HepG2 (cell line): Measurements from ENCODE around the gene PLPPR4. TPM values are rescaled to one million over a fixed set of nuclear protein-coding genes. Genes with fewer than 3 reads are reported as not detected.

Source experiments
- ATAC-seq: fragments of 200-7000 bp; cut with Tn5 transposase; 3 replicates; pipeline ENCODE4 v1.9.1; 2020; ENCODE audit warnings: mild to moderate bottlenecking, moderate library complexity
- BruUV-seq: library from RNA; stranded (reverse); fragments of 400-500 nt; replicated peaks from 2 replicates; lab custom pipeline; 2021; lab: Mats Ljungman, UMichigan
- CTCF ChIA-PET: fragments of 300-600 bp; formaldehyde crosslinking; extraction: SDS; loops from one replicate; lab custom pipeline; 2021; ENCODE audit warnings: low total read pairs, inconsistent platforms, low intra/inter-chr PET ratio; lab: Yijun Ruan, JAX
- POLR2A ChIA-PET: fragments of 350-600 bp; sonication (Branson Sonifier 250); formaldehyde crosslinking; loops from one replicate; lab custom pipeline; 2020; ENCODE audit warnings: antibody characterized with exemption, inconsistent platforms; lab: Yijun Ruan, JAX
- DNase-seq: peaks from one replicate; pipeline ENCODE4 v3.0.0-alpha.2; 2015; ENCODE audit warnings: low spot score
- FAIRE-seq: peaks from 3 replicates; lab custom pipeline; 2011; peaks lifted over from hg19 to GRCh38; lab: Jason Lieb, UNC
- H2AFZ ChIP-seq: one replicate; pipeline ENCODE4 v1.6.1; 2011; ENCODE audit warnings: low read length, inconsistent platforms
- H3K27ac ChIP-seq: fragments of 300-600 bp; 3 replicates; pipeline ENCODE4 v1.8.0; 2011; ENCODE audit warnings: mixed run types, mild to moderate bottlenecking, mixed read lengths, low read length, inconsistent platforms; ENCODE audit not compliant: insufficient read depth; ENCODE audit errors: extremely low read length
- H3K27me3 ChIP-seq, 2 experiments: fragments of 200-600 bp in 1 of 2; 2 replicates in 1 of 2; 3 replicates in 1 of 2; pipeline versions ENCODE4 v1.6.0 to v1.8.0; 2011; ENCODE audit warnings: low read length in 2 of 2, mild to moderate bottlenecking in 2 of 2, moderate library complexity in 2 of 2, inconsistent platforms in 1 of 2; ENCODE audit not compliant: insufficient read depth in 2 of 2, control insufficient read depth in 1 of 2
- H3K36me3 ChIP-seq, 2 experiments: fragments of 200-600 bp in 1 of 2; replicated peaks in 1 of 2; 2 replicates in 1 of 2; 3 replicates in 1 of 2; pipeline versions ENCODE4 v1.5.1 to v1.8.0; 2011; ENCODE audit warnings: low read length in 2 of 2, inconsistent platforms in 1 of 2; ENCODE audit not compliant: insufficient read depth in 2 of 2, control insufficient read depth in 1 of 2
- H3K4me1 ChIP-seq: 2 replicates; pipeline ENCODE4 v1.5.1; 2012; ENCODE audit warnings: low read length, inconsistent platforms; ENCODE audit not compliant: insufficient read depth
- H3K4me2 ChIP-seq: 2 replicates; pipeline ENCODE4 v1.6.0; 2011; ENCODE audit warnings: low read depth, low read length, inconsistent platforms
- H3K4me3 ChIP-seq, 3 experiments: fragments of 200-600 bp in 1 of 3; sonication (generic), shearing (Covaris generic) in 1 of 3; replicated peaks in 1 of 3; 2 replicates each; pipeline ENCODE4 v1.5.1; 2011 to 2016; ENCODE audit warnings: low read length in 3 of 3, inconsistent platforms in 2 of 3, low read depth in 2 of 3, mild to moderate bottlenecking in 2 of 3, control low read depth in 1 of 3, mixed read lengths in 1 of 3; ENCODE audit not compliant: insufficient read depth in 1 of 3
- H3K79me2 ChIP-seq: one replicate; pipeline ENCODE4 v1.6.1; 2011; ENCODE audit warnings: low read length, inconsistent platforms; ENCODE audit not compliant: insufficient read depth
- H3K9ac ChIP-seq: 2 replicates; pipeline ENCODE4 v1.6.0; 2011; ENCODE audit warnings: mild to moderate bottlenecking, low read depth, low read length, inconsistent platforms; ENCODE audit not compliant: insufficient read depth
- H3K9me3 ChIP-seq: 2 replicates; pipeline ENCODE4 v1.5.1; 2012; ENCODE audit warnings: mild to moderate bottlenecking, low read length
- H4K20me1 ChIP-seq: 2 replicates; pipeline ENCODE4 v1.6.0; 2011; ENCODE audit warnings: inconsistent platforms, mild to moderate bottlenecking, low read length, moderate library complexity; ENCODE audit not compliant: insufficient read depth
- GABPB1 ChIP-seq: IDR thresholded peaks from 2 replicates; pipeline ENCODE4 v1.6.1; 2016; ENCODE audit warnings: mild to moderate bottlenecking, missing genetic modification reagents, moderate library complexity, missing compliant biosample characterization
- MIXL1 ChIP-seq: IDR thresholded peaks from 2 replicates; pipeline ENCODE4 v1.6.1; 2016
- RFXAP ChIP-seq: sonication (generic); formaldehyde crosslinking; IDR thresholded peaks from 2 replicates; pipeline ENCODE4 v1.4.0; 2020; ENCODE audit warnings: missing genetic modification reagents, borderline replicate concordance
- SALL2 ChIP-seq: sonication (generic); formaldehyde crosslinking; IDR thresholded peaks from 2 replicates; pipeline ENCODE4 v1.8.1; 2023; ENCODE audit warnings: mild to moderate bottlenecking, missing genetic modification reagents, inconsistent platforms
- SIN3A ChIP-seq: IDR thresholded peaks from 2 replicates; pipeline ENCODE4 v1.6.1; 2011; ENCODE audit warnings: low read depth, mild to moderate bottlenecking, control low read depth, low read length, borderline replicate concordance
- TEAD3 ChIP-seq: optimal IDR thresholded peaks from 2 replicates; pipeline ENCODE3; 2016; ENCODE audit warnings: borderline replicate concordance
- ZBTB20 ChIP-seq: sonication (generic); formaldehyde crosslinking; IDR thresholded peaks from 2 replicates; pipeline ENCODE4 v1.8.1; 2023; ENCODE audit warnings: missing genetic modification reagents, low read depth, mild to moderate bottlenecking, borderline replicate concordance
- ZFY ChIP-seq: sonication (generic); formaldehyde crosslinking; IDR thresholded peaks from 2 replicates; pipeline ENCODE4 v1.4.0; 2020; ENCODE audit warnings: missing genetic modification reagents
- ZMAT3 ChIP-seq: sonication (generic); formaldehyde crosslinking; conservative IDR thresholded peaks from 2 replicates; pipeline ENCODE4 v1.7.0; 2021; ENCODE audit warnings: missing genetic modification reagents
- ZNF567 ChIP-seq: sonication (generic); formaldehyde crosslinking; IDR thresholded peaks from 2 replicates; pipeline ENCODE4 v1.8.1; 2023; ENCODE audit warnings: mild to moderate bottlenecking, missing genetic modification reagents, borderline replicate concordance
- ZSCAN25 ChIP-seq: sonication (generic); formaldehyde crosslinking; IDR thresholded peaks from 2 replicates; pipeline ENCODE4 v1.8.0; 2022; ENCODE audit warnings: mild to moderate bottlenecking, missing genetic modification reagents
- WGBS: methylation state at CpG from one replicate; pipeline ENCODE4 v1.1.6; 2017; ENCODE audit warnings: low lambda C conversion rate; 5-methylcytosine and 5-hydroxymethylcytosine counted together
- in situ Hi-C: cut with HindIII; loops from 2 replicates; pipeline ENCODE4 v1.10.0; 2017; ENCODE audit warnings: low pct_unique_long_range_greater_than_20kb; ENCODE audit not compliant: extremely low pct_ligation_motif_present
- intact Hi-C: fragments of 100-400 bp; cut with micrococcal nuclease; formaldehyde crosslinking; loops from one replicate; pipeline ENCODE4 v1.10.0; 2022; ENCODE audit not compliant: unreplicated experiment
- polyA plus RNA-seq, 8 experiments: library from polyadenylated mRNA; depleted of rRNA in 3 of 8; stranded (reverse) in 7 of 8; unstranded in 1 of 8; fragments of >200 nt; fragmentation: Illumina TruSeq in 4 of 8; extraction: Trizol in 4 of 8; gene quantifications; 2 replicates each; pipeline versions ENCODE4 v1.2.1 to v1.2.3, GENCODE V29; 2011 to 2016; ENCODE audit warnings: low read depth in 4 of 8, missing spikeins in 1 of 8, mixed read lengths in 1 of 8; ENCODE audit not compliant: insufficient read depth in 1 of 8
- total RNA-seq, 5 experiments: library from RNA; depleted of rRNA; stranded (reverse); fragments of >200 nt; fragmentation: Illumina TruSeq; extraction: Trizol; gene quantifications; 2 replicates each; pipeline ENCODE4 v1.2.3, GENCODE V29; 2016; ENCODE audit warnings: low read depth in 1 of 5
- TF ChIP-seq, protein P1 (sequence below): sonication (generic); formaldehyde crosslinking; IDR thresholded peaks from 2 replicates; pipeline ENCODE4 v1.8.1; 2023; ENCODE audit warnings: missing genetic modification reagents, inconsistent platforms, borderline replicate concordance

The PLPPR4 gene
- total and polyA plus RNA-seq, 2 of the 13 experiments (the other 11 are each of a cell fraction or from before 2014, with no cell fraction given) = not detected

DNA sequence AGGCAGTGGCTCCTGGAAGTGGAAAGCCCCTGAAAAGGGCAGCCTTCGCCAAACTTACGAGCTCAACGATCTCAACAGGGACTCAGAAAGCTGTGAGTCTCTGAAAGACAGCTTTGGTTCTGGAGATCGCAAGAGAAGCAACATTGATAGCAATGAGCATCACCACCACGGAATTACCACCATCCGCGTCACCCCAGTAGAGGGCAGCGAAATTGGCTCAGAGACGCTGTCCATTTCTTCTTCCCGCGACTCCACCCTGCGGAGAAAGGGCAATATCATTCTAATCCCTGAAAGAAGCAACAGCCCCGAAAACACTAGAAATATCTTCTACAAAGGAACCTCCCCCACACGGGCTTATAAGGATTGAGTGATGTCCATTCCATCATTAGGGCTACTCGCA is 42.4 kb downstream of the PLPPR4 start:
- POLR2A ChIA-PET = no interaction called here
- FAIRE-seq (no peak), ATAC-seq (peak; percentile 39; the same call in 1 of the 3 replicates), DNase-seq (no peak)
- in situ Hi-C loops (no loop called here), intact Hi-C loops (no loop called here)
- H3K27ac ChIP-seq = no peak overlapping the region
- H3K4me1 ChIP-seq = no peaks in the 10 kb centered on the region
- WGBS = 42% methylated on average over 12 of the region's 15 CpGs
- no peaks in the 10 kb centered on the region for H3K27me3 ChIP-seq
- H4K20me1 ChIP-seq = no peaks in the 10 kb centered on the region
- no peaks in the 10 kb centered on the region for H3K36me3 ChIP-seq
- no peak overlapping the region for H2AFZ ChIP-seq
- no peaks in the 10 kb centered on the region for H3K79me2 ChIP-seq
- no peaks in the 10 kb centered on the region for H3K9me3 ChIP-seq
- no peak overlapping the region for H3K4me3 ChIP-seq
- BruUV-seq = no TSS peak
- CTCF ChIA-PET = no interaction called here
- H3K9ac ChIP-seq = no peak overlapping the region
- no peak for TF ChIP-seq ZMAT3 (CRISPR knock-in tag)
- TF ChIP-seq SALL2 (CRISPR knock-in tag) = no peak
- TF ChIP-seq ZFY (CRISPR knock-in tag) = no peak
- TF ChIP-seq RFXAP (CRISPR knock-in tag) = no peak
- no peak for TF ChIP-seq TEAD3 (CRISPR knock-in tag)
- no peak for TF ChIP-seq GABPB1 (CRISPR knock-in tag)
- TF ChIP-seq, protein P1, sequence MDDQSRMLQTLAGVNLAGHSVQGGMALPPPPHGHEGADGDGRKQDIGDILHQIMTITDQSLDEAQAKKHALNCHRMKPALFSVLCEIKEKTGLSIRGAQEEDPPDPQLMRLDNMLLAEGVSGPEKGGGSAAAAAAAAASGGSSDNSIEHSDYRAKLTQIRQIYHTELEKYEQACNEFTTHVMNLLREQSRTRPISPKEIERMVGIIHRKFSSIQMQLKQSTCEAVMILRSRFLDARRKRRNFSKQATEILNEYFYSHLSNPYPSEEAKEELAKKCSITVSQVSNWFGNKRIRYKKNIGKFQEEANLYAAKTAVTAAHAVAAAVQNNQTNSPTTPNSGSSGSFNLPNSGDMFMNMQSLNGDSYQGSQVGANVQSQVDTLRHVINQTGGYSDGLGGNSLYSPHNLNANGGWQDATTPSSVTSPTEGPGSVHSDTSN (CRISPR knock-in tag) = no peak
- TF ChIP-seq SIN3A = no peak
- TF ChIP-seq ZSCAN25 = no peak
- TF ChIP-seq MIXL1 (CRISPR knock-in tag) = no peak
- TF ChIP-seq ZNF567 (CRISPR knock-in tag) = no peak
- TF ChIP-seq ZBTB20 = no peak
- no peak overlapping the region for H3K4me2 ChIP-seq
